Measurements from ENCODE around the gene CD4.

GRCh38 chr12:6839482-6840201, 50.3 kb downstream of the CD4 start:
- TF ChIP-seq CTCF (IDR thresholded peaks at IDR 0.05 in 4 of 5, conservative IDR thresholded peaks at IDR 0.05 in 1 of 5) (no peak), POLR2A (IDR thresholded peaks at IDR 0.05) (no peak)
